K562 (cell line): ENCODE results near the gene GDF15. TPM values are rescaled to one million over a fixed set of nuclear protein-coding genes. Genes with fewer than 3 reads are reported as not detected.
A peak's percentile ranks its signal among the peaks of the same experiment; 100 is the strongest.

Source experiments
- BRD9 ChIP-seq: fragments of 450-650 bp; IDR thresholded peaks from 2 replicates; pipeline ENCODE4 v1.6.1; 2018; ENCODE audit warnings: low read depth; ENCODE audit not compliant: partially characterized antibody
- CBFA2T2 ChIP-seq: fragments of 450-650 bp; conservative IDR thresholded peaks from 2 replicates; pipeline ENCODE4 v1.6.1; 2017; ENCODE audit warnings: mild to moderate bottlenecking
- CBFA2T3 ChIP-seq: fragments of 450-650 bp; IDR thresholded peaks from 2 replicates; pipeline ENCODE4 v1.6.1; 2017
- CC2D1A ChIP-seq: fragments of 450-650 bp; IDR thresholded peaks from 2 replicates; pipeline ENCODE4 v1.6.1; 2017; ENCODE audit warnings: mild to moderate bottlenecking
- CUX1 ChIP-seq: fragments of 200-800 bp; sonication (Bioruptor generic); IDR thresholded peaks from 2 replicates; pipeline ENCODE4 v1.6.1; 2016; ENCODE audit warnings: missing genetic modification characterization, missing compliant biosample characterization
- ETV6 ChIP-seq, 3 experiments: fragments of 150-350 bp in 1 of 3; sonication (generic) in 1 of 3; formaldehyde crosslinking in 1 of 3; IDR thresholded peaks; 2 replicates each; pipeline versions ENCODE4 v1.6.1 to v1.8.0; 2014 to 2022; ENCODE audit warnings: borderline replicate concordance in 2 of 3, low read depth in 2 of 3, antibody characterized with exemption in 1 of 3, low read length in 1 of 3, mild to moderate bottlenecking in 1 of 3, missing genetic modification reagents in 1 of 3
- JUND ChIP-seq, 2 experiments: IDR thresholded peaks; 2 replicates in 1 of 2; 3 replicates in 1 of 2; pipeline ENCODE4 v1.6.1; 2011; ENCODE audit warnings: borderline replicate concordance in 2 of 2, low read depth in 2 of 2, low read length in 2 of 2, improper control_type of control experiment in 1 of 2, missing biosample characterization in 1 of 2, missing genetic modification characterization in 1 of 2, missing genetic modification reagents in 1 of 2
- KHSRP ChIP-seq: fragments of 450-650 bp; IDR thresholded peaks from 2 replicates; pipeline ENCODE4 v1.6.1; 2017
- MBD2 ChIP-seq: sonication (generic); IDR thresholded peaks from 2 replicates; pipeline ENCODE4 v1.6.1; 2016; ENCODE audit warnings: low read depth, borderline replicate concordance
- MIER1 ChIP-seq: fragments of 450-650 bp; IDR thresholded peaks from 2 replicates; pipeline ENCODE4 v1.6.1; 2016; ENCODE audit warnings: antibody characterized with exemption, mild to moderate bottlenecking, low read depth
- MTA1 ChIP-seq: fragments of 450-650 bp; IDR thresholded peaks from 2 replicates; pipeline ENCODE4 v1.6.1; 2017; ENCODE audit warnings: borderline replicate concordance
- PHF21A ChIP-seq: fragments of 450-650 bp; IDR thresholded peaks from 2 replicates; pipeline ENCODE4 v1.6.1; 2017; ENCODE audit warnings: low read depth, borderline replicate concordance
- RFX1 ChIP-seq: fragments of 450-650 bp; IDR thresholded peaks from 2 replicates; pipeline ENCODE4 v1.6.1; 2016; ENCODE audit warnings: mild to moderate bottlenecking, moderate library complexity
- SRF ChIP-seq, 2 experiments: fragments of 250-450, 450-650 bp in 1 of 2; sonication (Bioruptor Pico) in 1 of 2; sonication (generic) in 1 of 2; formaldehyde crosslinking; IDR thresholded peaks; 2 replicates each; pipeline versions ENCODE4 v1.5.0 to v1.5.1; 2020 to 2022; ENCODE audit warnings: mild to moderate bottlenecking in 1 of 2, missing genetic modification reagents in 1 of 2
- USF1 ChIP-seq: sonication (generic); formaldehyde crosslinking; IDR thresholded peaks from 2 replicates; pipeline ENCODE4 v1.9.0; 2022; ENCODE audit warnings: mild to moderate bottlenecking, missing genetic modification reagents
- ZKSCAN1 ChIP-seq: fragments of 150-350 bp; IDR thresholded peaks from 2 replicates; pipeline ENCODE4 v1.6.1; 2016; ENCODE audit warnings: low read depth, low read length
- ZNF695 ChIP-seq: fragments of 450-650 bp; formaldehyde crosslinking; IDR thresholded peaks from 2 replicates; pipeline ENCODE4 v1.4.0; 2020; ENCODE audit warnings: mild to moderate bottlenecking, moderate library complexity
- polyA plus RNA-seq, 8 experiments: library from polyadenylated mRNA; depleted of rRNA in 4 of 8; stranded (reverse) in 5 of 8; unstranded in 3 of 8; fragments of >200 nt; fragmentation: Nextera tagmentation in 2 of 8; fragmentation: Illumina TruSeq in 1 of 8; extraction: Ambion mirVana in 2 of 8; extraction: Trizol in 1 of 8; gene quantifications; 2 replicates each; pipeline versions ENCODE4 v1.2.1 to v1.2.3, GENCODE V29; 2011 to 2014; ENCODE audit warnings: inconsistent platforms in 1 of 8, missing spikeins in 1 of 8
- total RNA-seq, 7 experiments: library from RNA; depleted of rRNA in 6 of 7; stranded (reverse); fragments of >200 nt in 6 of 7; fragmentation: Illumina TruSeq in 2 of 7; extraction: Trizol in 2 of 7; gene quantifications; 2 replicates each; pipeline versions ENCODE4 v1.2.1 to v1.2.3, GENCODE V29; 2011 to 2021; ENCODE audit warnings: low replicate concordance in 1 of 7
- TF ChIP-seq, protein P1 (sequence below): fragments of 250-450 bp; sonication (Bioruptor Pico); IDR thresholded peaks from 2 replicates; pipeline ENCODE4 v1.5.0; 2021
- TF ChIP-seq, protein P2 (sequence below): sonication (generic); formaldehyde crosslinking; IDR thresholded peaks from 2 replicates; pipeline ENCODE4 v1.8.1; 2022; ENCODE audit warnings: missing genetic modification reagents

GDF15 gene
- total and polyA plus RNA-seq, 9 of the 15 experiments (the other 6 are each of a cell fraction or from before 2014, with no cell fraction given): 2.3 to 82.4 (median 12.5) TPM

DNA sequence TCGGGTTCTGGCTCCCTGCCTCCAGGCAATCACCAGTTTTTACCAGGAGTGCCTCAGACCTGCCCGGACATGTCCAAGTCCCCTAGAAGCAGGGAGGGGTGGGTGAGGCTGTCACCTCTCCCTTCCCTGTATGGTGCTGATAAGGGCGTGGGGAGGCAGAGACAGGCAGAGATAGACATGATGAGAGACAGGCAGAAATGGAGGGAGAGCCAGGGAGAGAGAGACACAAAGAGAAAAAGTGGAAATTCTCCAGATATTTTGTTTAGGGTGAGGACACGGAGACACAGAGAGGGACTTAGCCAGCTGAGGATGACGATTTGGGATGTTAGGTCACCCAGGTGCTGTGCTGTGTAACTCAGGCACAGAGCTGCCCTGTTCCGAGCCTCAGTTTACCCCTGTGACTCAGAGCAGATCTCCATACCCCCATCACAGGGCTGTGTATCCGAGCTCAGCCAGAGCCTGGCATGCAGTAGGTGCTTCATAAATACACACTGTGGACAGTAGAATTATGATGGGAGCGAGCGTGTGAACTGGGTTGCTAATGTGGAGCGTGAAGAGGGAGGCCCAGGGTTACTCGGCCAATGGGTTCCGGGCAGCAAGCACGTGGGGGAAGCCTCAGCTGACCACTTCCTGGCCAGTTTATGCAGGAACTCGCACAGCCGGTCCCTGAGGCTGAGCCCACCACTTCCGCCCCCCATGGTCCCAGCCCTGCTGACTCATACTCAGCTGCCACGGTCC lies 11.9 kb upstream of the GDF15 start (continued):
- TF ChIP-seq MBD2 (peak; percentile 92), PHF21A (peak; percentile 84), SRF (CRISPR knock-in tag; IDR thresholded peaks at IDR 0.05) (peak in 1 of 2 experiments; percentile 80; a peak in 2 of 4 replicates), USF1 (CRISPR knock-in tag) (peak; percentile 98), ETV6 (IDR thresholded peaks at IDR 0.05; ENCODE audit: borderline replicate concordance in 1 of 2, low read depth in 2 of 2, low read length in 1 of 2) (peak; percentile 92 to 95), ETV6 (CRISPR knock-in tag; IDR thresholded peaks at IDR 0.05; ENCODE audit: borderline replicate concordance) (no peak), CBFA2T2 (peak; percentile 91), MIER1 (0 out of 2 replicates have a peak, but pooled peaks have one; percentile 53), MTA1 (peak; percentile 86; the same call in 1 of the 2 replicates), ZKSCAN1 (peak; percentile 97), CBFA2T3 (peak; percentile 97), BRD9 (peak; percentile 98), ZNF695 (CRISPR knock-in tag) (no peak), RFX1 (no peak), KHSRP (no peak; the same call in 1 of the 2 replicates), CUX1 (CRISPR knock-in tag) (0 out of 2 replicates have a peak, but pooled peaks have one; percentile 36), JUND (IDR thresholded peaks at IDR 0.05; ENCODE audit: borderline replicate concordance, low read depth, low read length) (peak; percentile 98), JUND (tag; IDR thresholded peaks at IDR 0.05; ENCODE audit: borderline replicate concordance, low read depth, low read length) (peak; percentile 78; the same call in 2 of the 3 replicates), CC2D1A (peak; percentile 91; the same call in 1 of the 2 replicates)
- TF ChIP-seq, protein P1, sequence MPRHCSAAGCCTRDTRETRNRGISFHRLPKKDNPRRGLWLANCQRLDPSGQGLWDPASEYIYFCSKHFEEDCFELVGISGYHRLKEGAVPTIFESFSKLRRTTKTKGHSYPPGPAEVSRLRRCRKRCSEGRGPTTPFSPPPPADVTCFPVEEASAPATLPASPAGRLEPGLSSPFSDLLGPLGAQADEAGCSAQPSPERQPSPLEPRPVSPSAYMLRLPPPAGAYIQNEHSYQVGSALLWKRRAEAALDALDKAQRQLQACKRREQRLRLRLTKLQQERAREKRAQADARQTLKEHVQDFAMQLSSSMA (CRISPR knock-in tag): 0 out of 2 replicates have a peak, but pooled peaks have one; percentile 27
- TF ChIP-seq, protein P2, sequence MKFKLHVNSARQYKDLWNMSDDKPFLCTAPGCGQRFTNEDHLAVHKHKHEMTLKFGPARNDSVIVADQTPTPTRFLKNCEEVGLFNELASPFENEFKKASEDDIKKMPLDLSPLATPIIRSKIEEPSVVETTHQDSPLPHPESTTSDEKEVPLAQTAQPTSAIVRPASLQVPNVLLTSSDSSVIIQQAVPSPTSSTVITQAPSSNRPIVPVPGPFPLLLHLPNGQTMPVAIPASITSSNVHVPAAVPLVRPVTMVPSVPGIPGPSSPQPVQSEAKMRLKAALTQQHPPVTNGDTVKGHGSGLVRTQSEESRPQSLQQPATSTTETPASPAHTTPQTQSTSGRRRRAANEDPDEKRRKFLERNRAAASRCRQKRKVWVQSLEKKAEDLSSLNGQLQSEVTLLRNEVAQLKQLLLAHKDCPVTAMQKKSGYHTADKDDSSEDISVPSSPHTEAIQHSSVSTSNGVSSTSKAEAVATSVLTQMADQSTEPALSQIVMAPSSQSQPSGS: no peak
